GM19397 (cell line): ENCODE measurements around the gene USP22.
"Not testable (repeated sequence)": the region's sequence is repeated elsewhere in the genome, so short reads cannot be mapped to it uniquely, and the experiment has no call there.

Experiments used
- ATAC-seq: cut with Tn5 transposase; IDR thresholded peaks from one replicate; pipeline ENCODE4 v1.9.1; 2021; ENCODE audit warnings: mild to moderate bottlenecking, moderate library complexity; ENCODE audit not compliant: unreplicated experiment

The USP22 gene

GRCh38 chr17:20991276-20992037, 51.4 kb downstream of the USP22 start:
- no peak for ATAC-seq

- ATAC-seq, result no peak
Measured at GRCh38 chr17:20989991-20990855, 52.6 kb downstream of the USP22 start.

GRCh38 chr17:20989481-20989880, 53.3 kb downstream of the USP22 start:
- ATAC-seq, result no peak

- ATAC-seq, result no peak
Measured at GRCh38 chr17:20988896-20989295, 53.9 kb downstream of the USP22 start.

GRCh38 chr17:20988001-20988636, 54.7 kb downstream of the USP22 start:
- ATAC-seq, result no peak

GRCh38 chr17:20987511-20987910, 55.3 kb downstream of the USP22 start:
- no peak for ATAC-seq

GRCh38 chr17:20986767-20987510, 55.9 kb downstream of the USP22 start:
- no peak for ATAC-seq

- ATAC-seq, result no peak
Measured at GRCh38 chr17:20983359-20983637, 59.5 kb downstream of the USP22 start.

GRCh38 chr17:20982589-20983358, 60.0 kb downstream of the USP22 start:
- no peak for ATAC-seq

- ATAC-seq, result no peak
Measured at GRCh38 chr17:20981046-20981920, 61.5 kb downstream of the USP22 start.

- no peak for ATAC-seq
Measured at GRCh38 chr17:20979792-20980083, 63.1 kb downstream of the USP22 start.

GRCh38 chr17:20979007-20979791, 63.6 kb downstream of the USP22 start:
- ATAC-seq, result not testable (repeated sequence)

GRCh38 chr17:20977609-20978253, 65.1 kb downstream of the USP22 start:
- ATAC-seq, result not testable (repeated sequence)

- ATAC-seq, result no peak
Measured at GRCh38 chr17:20975566-20975965, 67.2 kb downstream of the USP22 start.

GRCh38 chr17:20970329-20970728, 72.5 kb downstream of the USP22 start:
- ATAC-seq, result no peak

GRCh38 chr17:20968913-20969616, 73.7 kb downstream of the USP22 start:
- ATAC-seq, result no peak

GRCh38 chr17:20967776-20968175, 75.0 kb downstream of the USP22 start:
- no peak for ATAC-seq

- no peak for ATAC-seq
Measured at GRCh38 chr17:20966870-20967269, 75.9 kb downstream of the USP22 start.
